ENCODE data around the gene PRKCZ. TPM values are rescaled to one million over a fixed set of nuclear protein-coding genes. Genes with fewer than 3 reads are reported as not detected.

Gene PRKCZ
- total and polyA plus RNA-seq, 4 donors = 4.8 to 9.9 (median 8.4) TPM

DNA sequence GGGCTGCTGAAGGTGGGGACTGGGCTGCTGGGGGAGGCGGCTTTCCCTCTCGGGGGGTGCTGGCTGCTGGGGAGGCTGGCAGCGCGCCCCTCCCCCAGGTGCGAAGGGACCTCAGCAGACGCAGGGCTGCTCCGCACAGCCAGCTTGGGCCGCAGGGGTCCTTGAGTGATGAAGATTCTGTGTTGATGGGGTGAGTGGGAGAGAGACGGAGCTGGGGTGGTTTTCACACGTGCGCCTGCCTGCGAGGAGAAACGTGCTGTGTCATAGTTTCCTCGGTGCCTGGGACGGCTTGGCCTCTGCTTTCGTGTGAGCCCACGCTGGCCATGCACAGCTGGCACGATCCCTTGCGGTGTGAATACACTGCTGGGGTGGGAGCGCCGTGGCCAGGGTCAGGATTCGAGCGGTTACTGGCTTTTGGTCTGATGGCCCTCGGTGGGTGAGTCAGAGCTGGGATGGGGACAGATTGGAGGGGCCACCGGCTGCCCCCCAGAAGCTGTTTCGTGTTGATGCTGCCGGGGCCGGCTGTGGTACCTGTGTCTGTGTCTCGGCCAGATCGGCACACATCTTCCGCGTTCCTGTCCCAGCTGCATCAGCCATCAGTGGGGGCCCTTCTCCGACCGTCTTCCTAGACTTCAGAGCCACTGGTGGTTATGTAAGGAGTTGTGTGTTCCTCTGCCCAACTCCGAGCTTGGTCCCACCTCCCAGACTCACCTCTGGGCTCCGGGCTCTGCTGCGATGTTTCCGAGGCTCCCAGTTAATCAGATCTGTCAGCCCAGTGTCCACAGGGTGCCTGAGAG is 24.9 kb downstream of the PRKCZ start:
- TF ChIP-seq TAF1 (conservative IDR thresholded peaks at IDR 0.05) = no peak
- Histone ChIP-seq H3K36me3 (ENCODE audit: control insufficient read depth in 4 of 4, insufficient read depth in 3 of 4, low read depth in 1 of 4, low read length in 3 of 4) (peaks cover 4 to 16% (median 13%) of the 10 kb centered on the region in 4 donors), H3K27me3 (ENCODE audit: control insufficient read depth in 4 of 4, insufficient read depth in 4 of 4, low read length in 3 of 4) (no peaks in the 10 kb centered on the region), H3K4me1 (ENCODE audit: control insufficient read depth in 4 of 4, insufficient read depth in 4 of 4, low read length in 3 of 4) (no peaks in the 10 kb centered on the region), H3K9me3 (ENCODE audit: control insufficient read depth in 4 of 4, low read length in 3 of 4) (peaks cover 3 to 20% (median 14%) of the 10 kb centered on the region in 4 donors), H3K9ac (ENCODE audit: low read depth in 1 of 2, low read length in 2 of 2) (no peak overlapping the region), H3K27ac (ENCODE audit: low read depth in 1 of 2, low read length in 2 of 2) (no peak overlapping the region), H3K4me3 (ENCODE audit: low read depth in 1 of 3, low read length in 3 of 3) (no peak overlapping the region)
- no peak for DNase-seq (ENCODE audit: low spot score)
- WGBS = 91% methylated on average over 38 of the region's 38 CpGs

DNA sequence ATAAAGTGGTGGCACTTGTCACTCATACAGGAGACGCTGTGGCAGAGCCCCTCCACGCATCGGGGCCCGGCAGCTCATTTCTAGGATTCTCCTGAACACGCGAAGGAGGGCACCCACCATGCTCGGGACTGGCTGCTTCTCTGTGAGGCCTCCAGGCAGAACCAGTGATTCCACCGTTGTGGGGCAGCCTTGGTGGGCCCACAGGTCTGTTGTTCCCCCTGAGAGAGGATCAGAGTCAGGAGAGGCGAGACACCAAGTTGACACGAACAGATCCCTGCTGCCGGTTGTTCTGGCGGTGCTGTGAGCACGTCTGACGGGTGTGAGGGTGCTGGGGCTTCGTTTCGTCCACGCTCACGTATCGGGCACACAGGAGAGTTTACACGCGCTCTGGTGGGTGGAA is 26.6 kb downstream of the PRKCZ start:
- H3K36me3 ChIP-seq (ENCODE audit: control insufficient read depth in 4 of 4, insufficient read depth in 3 of 4, low read depth in 1 of 4, low read length in 3 of 4) = peaks cover 4 to 16% (median 13%) of the 10 kb centered on the region in 4 donors
- no peak overlapping the region for H3K27ac ChIP-seq (ENCODE audit: low read depth in 1 of 2, low read length in 2 of 2)
- WGBS = 95% methylated on average over 21 of the region's 21 CpGs
- no peak for TF ChIP-seq HNF4G (IDR thresholded peaks at IDR 0.05)
- TF ChIP-seq HNF4A (conservative IDR thresholded peaks at IDR 0.05) = no peak
- TF ChIP-seq RXRA (IDR thresholded peaks at IDR 0.05) = no peak
- TF ChIP-seq EGR1 (IDR thresholded peaks at IDR 0.05; ENCODE audit: low read depth in 2 of 2) = no peak
- TF ChIP-seq SP1 (IDR thresholded peaks at IDR 0.05) = no peak
- TF ChIP-seq, protein P1, sequence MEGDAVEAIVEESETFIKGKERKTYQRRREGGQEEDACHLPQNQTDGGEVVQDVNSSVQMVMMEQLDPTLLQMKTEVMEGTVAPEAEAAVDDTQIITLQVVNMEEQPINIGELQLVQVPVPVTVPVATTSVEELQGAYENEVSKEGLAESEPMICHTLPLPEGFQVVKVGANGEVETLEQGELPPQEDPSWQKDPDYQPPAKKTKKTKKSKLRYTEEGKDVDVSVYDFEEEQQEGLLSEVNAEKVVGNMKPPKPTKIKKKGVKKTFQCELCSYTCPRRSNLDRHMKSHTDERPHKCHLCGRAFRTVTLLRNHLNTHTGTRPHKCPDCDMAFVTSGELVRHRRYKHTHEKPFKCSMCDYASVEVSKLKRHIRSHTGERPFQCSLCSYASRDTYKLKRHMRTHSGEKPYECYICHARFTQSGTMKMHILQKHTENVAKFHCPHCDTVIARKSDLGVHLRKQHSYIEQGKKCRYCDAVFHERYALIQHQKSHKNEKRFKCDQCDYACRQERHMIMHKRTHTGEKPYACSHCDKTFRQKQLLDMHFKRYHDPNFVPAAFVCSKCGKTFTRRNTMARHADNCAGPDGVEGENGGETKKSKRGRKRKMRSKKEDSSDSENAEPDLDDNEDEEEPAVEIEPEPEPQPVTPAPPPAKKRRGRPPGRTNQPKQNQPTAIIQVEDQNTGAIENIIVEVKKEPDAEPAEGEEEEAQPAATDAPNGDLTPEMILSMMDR (IDR thresholded peaks at IDR 0.05; ENCODE audit: low read depth, low read length, missing input control) = no peak
- TF ChIP-seq FOXA2 (IDR thresholded peaks at IDR 0.05) = no peak
- no peak for TF ChIP-seq YY1 (IDR thresholded peaks at IDR 0.05)
- TF ChIP-seq GABPA (IDR thresholded peaks at IDR 0.05 in 1 of 2, conservative IDR thresholded peaks at IDR 0.05 in 1 of 2) = no peak
- peaks cover 3 to 20% (median 14%) of the 10 kb centered on the region in 4 donors for H3K9me3 ChIP-seq (ENCODE audit: control insufficient read depth in 4 of 4, low read length in 3 of 4)
- no peak for DNase-seq (ENCODE audit: low spot score)
- H3K4me1 ChIP-seq (ENCODE audit: control insufficient read depth in 4 of 4, insufficient read depth in 4 of 4, low read length in 3 of 4) = no peaks in the 10 kb centered on the region
- H3K27me3 ChIP-seq (ENCODE audit: control insufficient read depth in 4 of 4, insufficient read depth in 4 of 4, low read length in 3 of 4) = no peaks in the 10 kb centered on the region
- H3K9ac ChIP-seq (ENCODE audit: low read depth in 1 of 2, low read length in 2 of 2) = no peak overlapping the region
- no peak overlapping the region for H3K4me3 ChIP-seq (ENCODE audit: low read depth in 1 of 3, low read length in 3 of 3)

DNA sequence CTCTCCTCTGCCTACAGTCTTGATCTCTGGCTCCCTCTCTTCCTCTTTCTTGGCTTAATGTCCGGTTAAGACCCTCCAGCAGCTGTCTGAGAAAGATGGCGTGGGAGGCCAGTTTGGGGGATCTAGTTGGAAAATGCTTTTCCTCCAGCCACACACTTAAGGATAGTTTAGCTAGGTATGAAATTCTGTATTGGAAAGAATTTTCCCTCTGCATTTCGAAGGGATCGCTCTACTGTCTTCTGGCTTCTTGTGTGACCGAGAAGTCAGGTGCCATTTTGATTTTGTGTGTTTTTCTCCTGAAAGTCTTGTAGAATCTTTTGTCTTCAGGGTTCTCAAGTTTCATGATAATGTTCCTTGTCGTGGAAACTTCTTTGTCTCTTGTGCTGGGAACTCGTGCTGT is 28.0 kb downstream of the PRKCZ start:
- Histone ChIP-seq H3K27ac (ENCODE audit: low read depth in 1 of 2, low read length in 2 of 2) (no peak overlapping the region), H3K27me3 (ENCODE audit: control insufficient read depth in 4 of 4, insufficient read depth in 4 of 4, low read length in 3 of 4) (no peaks in the 10 kb centered on the region), H3K9me3 (ENCODE audit: control insufficient read depth in 4 of 4, low read length in 3 of 4) (peaks cover 3 to 20% (median 14%) of the 10 kb centered on the region in 4 donors), H3K36me3 (ENCODE audit: control insufficient read depth in 4 of 4, insufficient read depth in 3 of 4, low read depth in 1 of 4, low read length in 3 of 4) (peaks cover 4 to 16% (median 13%) of the 10 kb centered on the region in 4 donors), H3K9ac (ENCODE audit: low read depth in 1 of 2, low read length in 2 of 2) (no peak overlapping the region), H3K4me1 (ENCODE audit: control insufficient read depth in 4 of 4, insufficient read depth in 4 of 4, low read length in 3 of 4) (no peaks in the 10 kb centered on the region), H3K4me3 (ENCODE audit: low read depth in 1 of 3, low read length in 3 of 3) (no peak overlapping the region)
- no peak for TF ChIP-seq HNF4G (IDR thresholded peaks at IDR 0.05)
- TF ChIP-seq, protein P1 (IDR thresholded peaks at IDR 0.05; ENCODE audit: low read depth, low read length, missing input control) = no peak
- TF ChIP-seq YY1 (IDR thresholded peaks at IDR 0.05) = no peak
- TF ChIP-seq NR2F2 (IDR thresholded peaks at IDR 0.05) = no peak
- no peak for DNase-seq (ENCODE audit: low spot score)
- 98% methylated on average over 7 of the region's 7 CpGs for WGBS
